ENCODE measurements around the gene CHN2.

DNA sequence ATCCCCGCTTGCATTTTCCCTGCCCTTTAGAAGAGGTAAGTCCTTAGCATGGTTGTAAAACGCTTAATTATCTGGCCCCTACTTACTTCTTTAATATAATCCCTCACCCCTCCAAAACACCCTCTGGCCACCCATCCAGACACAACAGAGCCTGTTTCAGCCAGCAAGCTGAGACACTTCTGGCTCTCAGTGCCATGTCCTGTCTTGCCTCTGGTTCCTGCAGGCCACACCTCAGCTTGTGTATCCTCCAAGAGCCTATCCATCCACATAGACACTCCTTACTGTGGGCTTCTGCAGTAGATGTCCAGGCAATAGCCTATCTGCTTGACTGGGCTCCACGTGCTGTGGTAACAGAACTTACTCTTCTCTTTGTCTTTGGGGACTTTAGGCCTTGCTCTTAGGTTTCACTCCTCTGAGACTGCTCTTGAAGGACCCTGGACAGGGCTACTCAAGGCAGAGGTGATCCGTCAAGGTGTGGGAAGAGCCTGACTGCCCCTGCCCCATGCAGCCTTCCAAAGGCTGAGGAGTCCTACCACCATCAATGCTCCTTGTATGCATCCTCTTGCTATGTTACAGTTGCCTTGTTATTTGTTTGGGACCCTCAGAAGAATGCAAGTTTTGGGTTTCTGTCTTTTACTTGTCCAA is 149.9 kb downstream of the CHN2 start:
- TF ChIP-seq, protein P1, sequence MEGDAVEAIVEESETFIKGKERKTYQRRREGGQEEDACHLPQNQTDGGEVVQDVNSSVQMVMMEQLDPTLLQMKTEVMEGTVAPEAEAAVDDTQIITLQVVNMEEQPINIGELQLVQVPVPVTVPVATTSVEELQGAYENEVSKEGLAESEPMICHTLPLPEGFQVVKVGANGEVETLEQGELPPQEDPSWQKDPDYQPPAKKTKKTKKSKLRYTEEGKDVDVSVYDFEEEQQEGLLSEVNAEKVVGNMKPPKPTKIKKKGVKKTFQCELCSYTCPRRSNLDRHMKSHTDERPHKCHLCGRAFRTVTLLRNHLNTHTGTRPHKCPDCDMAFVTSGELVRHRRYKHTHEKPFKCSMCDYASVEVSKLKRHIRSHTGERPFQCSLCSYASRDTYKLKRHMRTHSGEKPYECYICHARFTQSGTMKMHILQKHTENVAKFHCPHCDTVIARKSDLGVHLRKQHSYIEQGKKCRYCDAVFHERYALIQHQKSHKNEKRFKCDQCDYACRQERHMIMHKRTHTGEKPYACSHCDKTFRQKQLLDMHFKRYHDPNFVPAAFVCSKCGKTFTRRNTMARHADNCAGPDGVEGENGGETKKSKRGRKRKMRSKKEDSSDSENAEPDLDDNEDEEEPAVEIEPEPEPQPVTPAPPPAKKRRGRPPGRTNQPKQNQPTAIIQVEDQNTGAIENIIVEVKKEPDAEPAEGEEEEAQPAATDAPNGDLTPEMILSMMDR (IDR thresholded peaks at IDR 0.05; ENCODE audit: low read depth, low read length) = no peak
- TF ChIP-seq POLR2A (IDR thresholded peaks at IDR 0.05; ENCODE audit: extremely low read depth, insufficient read length) (no peak), MYC (IDR thresholded peaks at IDR 0.05; ENCODE audit: low read depth, low read length) (no peak)
